Liver (tissue), 3 donors: ENCODE data around the gene WDR46.

ENCODE experiments used
- CTCF ChIP-seq: fragments of 150-350 bp; IDR thresholded peaks from 2 replicates; pipeline ENCODE4 v1.5.1; 2017; ENCODE audit warnings: improper control_type of control experiment, low read depth, low read length; ENCODE audit not compliant: missing input control
- FOXA1 ChIP-seq: IDR thresholded peaks from 2 replicates; pipeline ENCODE4 v1.6.1; 2016; ENCODE audit warnings: antibody characterized with exemption
- GABPA ChIP-seq, 2 donors: IDR thresholded peaks in 1 of 2; conservative IDR thresholded peaks in 1 of 2; 2 replicates each; pipeline ENCODE4 v1.6.1; 2016; ENCODE audit warnings: antibody characterized with exemption in 2 of 2, mild to moderate bottlenecking in 1 of 2, moderate library complexity in 1 of 2
- HNF4A ChIP-seq, 2 donors: conservative IDR thresholded peaks; 2 replicates each; pipeline ENCODE4 v1.6.1; 2016; ENCODE audit warnings: antibody characterized with exemption in 2 of 2, mild to moderate bottlenecking in 2 of 2
- JUND ChIP-seq, 2 donors: IDR thresholded peaks; 2 replicates each; pipeline ENCODE4 v1.6.1; 2016; ENCODE audit warnings: antibody characterized with exemption in 2 of 2
- RAD21 ChIP-seq, 2 donors: IDR thresholded peaks; 2 replicates each; pipeline ENCODE4 v1.6.1; 2016; ENCODE audit warnings: antibody characterized with exemption in 2 of 2, mild to moderate bottlenecking in 2 of 2
- YY1 ChIP-seq: IDR thresholded peaks from 2 replicates; pipeline ENCODE4 v1.6.1; 2016; ENCODE audit warnings: antibody characterized with exemption, mild to moderate bottlenecking
- TF ChIP-seq, protein P1 (sequence below): IDR thresholded peaks from 2 replicates; pipeline ENCODE4 v1.6.1; 2016; ENCODE audit warnings: antibody characterized with exemption
- TF ChIP-seq, protein P2 (sequence below): IDR thresholded peaks from 2 replicates; pipeline ENCODE4 v1.6.1; 2016; ENCODE audit warnings: antibody characterized with exemption
- donor health status: healthy.
- donor health status: healthy.

- TF ChIP-seq RAD21 (IDR thresholded peaks at IDR 0.05) (no peak), CTCF (no peak), JUND (IDR thresholded peaks at IDR 0.05) (no peak), GABPA (IDR thresholded peaks at IDR 0.05 in 1 of 2, conservative IDR thresholded peaks at IDR 0.05 in 1 of 2) (no peak), YY1 (no peak), FOXA1 (no peak), HNF4A (conservative IDR thresholded peaks at IDR 0.05) (no peak)
- TF ChIP-seq, protein P1, sequence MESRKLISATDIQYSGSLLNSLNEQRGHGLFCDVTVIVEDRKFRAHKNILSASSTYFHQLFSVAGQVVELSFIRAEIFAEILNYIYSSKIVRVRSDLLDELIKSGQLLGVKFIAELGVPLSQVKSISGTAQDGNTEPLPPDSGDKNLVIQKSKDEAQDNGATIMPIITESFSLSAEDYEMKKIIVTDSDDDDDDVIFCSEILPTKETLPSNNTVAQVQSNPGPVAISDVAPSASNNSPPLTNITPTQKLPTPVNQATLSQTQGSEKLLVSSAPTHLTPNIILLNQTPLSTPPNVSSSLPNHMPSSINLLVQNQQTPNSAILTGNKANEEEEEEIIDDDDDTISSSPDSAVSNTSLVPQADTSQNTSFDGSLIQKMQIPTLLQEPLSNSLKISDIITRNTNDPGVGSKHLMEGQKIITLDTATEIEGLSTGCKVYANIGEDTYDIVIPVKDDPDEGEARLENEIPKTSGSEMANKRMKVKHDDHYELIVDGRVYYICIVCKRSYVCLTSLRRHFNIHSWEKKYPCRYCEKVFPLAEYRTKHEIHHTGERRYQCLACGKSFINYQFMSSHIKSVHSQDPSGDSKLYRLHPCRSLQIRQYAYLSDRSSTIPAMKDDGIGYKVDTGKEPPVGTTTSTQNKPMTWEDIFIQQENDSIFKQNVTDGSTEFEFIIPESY: no peak
- TF ChIP-seq, protein P2, sequence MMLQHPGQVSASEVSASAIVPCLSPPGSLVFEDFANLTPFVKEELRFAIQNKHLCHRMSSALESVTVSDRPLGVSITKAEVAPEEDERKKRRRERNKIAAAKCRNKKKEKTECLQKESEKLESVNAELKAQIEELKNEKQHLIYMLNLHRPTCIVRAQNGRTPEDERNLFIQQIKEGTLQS: no peak
Measured at GRCh38 chr6:33252759-33253158, 36.3 kb downstream of the WDR46 start.
